ENCODE measurements around the gene TUBA1A.
"Not testable (repeated sequence)": the region's sequence is repeated elsewhere in the genome, so short reads cannot be mapped to it uniquely, and the experiment has no call there.

The TUBA1A gene

GRCh38 chr12:49200919-49201594 is 12.2 kb upstream of the TUBA1A start:
- peak; percentile 73 for DNase-seq

- peak; percentile 49 for DNase-seq
Observed at GRCh38 chr12:49198431-49199155, 9.7 kb upstream of the TUBA1A start.

GRCh38 chr12:49197256-49197655 is 8.4 kb upstream of the TUBA1A start:
- DNase-seq = no peak

- no peak for DNase-seq
Observed at GRCh38 chr12:49195736-49196135, 6.9 kb upstream of the TUBA1A start.

GRCh38 chr12:49193746-49194145 is 4.9 kb upstream of the TUBA1A start:
- not testable (repeated sequence) for DNase-seq

- DNase-seq = not testable (repeated sequence)
Observed at GRCh38 chr12:49191498-49191897, 2.6 kb upstream of the TUBA1A start.

GRCh38 chr12:49190974-49191373 is 2.1 kb upstream of the TUBA1A start:
- DNase-seq = no peak

GRCh38 chr12:49189731-49190716 is 1.1 kb upstream of the TUBA1A start:
- peak; percentile 60 for DNase-seq

GRCh38 chr12:49188201-49188915 is 522 bp downstream of the TUBA1A start:
- DNase-seq = no peak

- DNase-seq = no peak
Observed at GRCh38 chr12:49187184-49187583, 1.7 kb downstream of the TUBA1A start.

- DNase-seq = not testable (repeated sequence)
Observed at GRCh38 chr12:49186307-49186706, 2.6 kb downstream of the TUBA1A start.

GRCh38 chr12:49184697-49185096 is 4.2 kb downstream of the TUBA1A start:
- not testable (repeated sequence) for DNase-seq

GRCh38 chr12:49183214-49183950 is 5.5 kb downstream of the TUBA1A start:
- not testable (repeated sequence) for DNase-seq

- DNase-seq = no peak
Observed at GRCh38 chr12:49174218-49174617, 14.7 kb downstream of the TUBA1A start.

GRCh38 chr12:49170924-49171323 is 18.0 kb downstream of the TUBA1A start:
- no peak for DNase-seq

GRCh38 chr12:49165114-49165513 is 23.8 kb downstream of the TUBA1A start:
- DNase-seq = no peak

- DNase-seq = not testable (repeated sequence)
Observed at GRCh38 chr12:49161901-49162300, 27.0 kb downstream of the TUBA1A start.

- no peak for DNase-seq
Observed at GRCh38 chr12:49161092-49161795, 27.6 kb downstream of the TUBA1A start.

- no peak for DNase-seq
Observed at GRCh38 chr12:49160399-49160798, 28.5 kb downstream of the TUBA1A start.

- no peak for DNase-seq
Observed at GRCh38 chr12:49154221-49154620, 34.7 kb downstream of the TUBA1A start.

GRCh38 chr12:49147384-49147783 is 41.5 kb downstream of the TUBA1A start:
- DNase-seq = no peak

Data from NCI-H1092 (cell line).